Brain pericyte (primary cell): Measurements from ENCODE around the gene DLL1.

Experiments
- DNase-seq: peaks from one replicate; pipeline ENCODE4 v3.0.0-alpha.2; 2012; ENCODE audit warnings: low read depth, low spot score

Gene DLL1

DNA sequence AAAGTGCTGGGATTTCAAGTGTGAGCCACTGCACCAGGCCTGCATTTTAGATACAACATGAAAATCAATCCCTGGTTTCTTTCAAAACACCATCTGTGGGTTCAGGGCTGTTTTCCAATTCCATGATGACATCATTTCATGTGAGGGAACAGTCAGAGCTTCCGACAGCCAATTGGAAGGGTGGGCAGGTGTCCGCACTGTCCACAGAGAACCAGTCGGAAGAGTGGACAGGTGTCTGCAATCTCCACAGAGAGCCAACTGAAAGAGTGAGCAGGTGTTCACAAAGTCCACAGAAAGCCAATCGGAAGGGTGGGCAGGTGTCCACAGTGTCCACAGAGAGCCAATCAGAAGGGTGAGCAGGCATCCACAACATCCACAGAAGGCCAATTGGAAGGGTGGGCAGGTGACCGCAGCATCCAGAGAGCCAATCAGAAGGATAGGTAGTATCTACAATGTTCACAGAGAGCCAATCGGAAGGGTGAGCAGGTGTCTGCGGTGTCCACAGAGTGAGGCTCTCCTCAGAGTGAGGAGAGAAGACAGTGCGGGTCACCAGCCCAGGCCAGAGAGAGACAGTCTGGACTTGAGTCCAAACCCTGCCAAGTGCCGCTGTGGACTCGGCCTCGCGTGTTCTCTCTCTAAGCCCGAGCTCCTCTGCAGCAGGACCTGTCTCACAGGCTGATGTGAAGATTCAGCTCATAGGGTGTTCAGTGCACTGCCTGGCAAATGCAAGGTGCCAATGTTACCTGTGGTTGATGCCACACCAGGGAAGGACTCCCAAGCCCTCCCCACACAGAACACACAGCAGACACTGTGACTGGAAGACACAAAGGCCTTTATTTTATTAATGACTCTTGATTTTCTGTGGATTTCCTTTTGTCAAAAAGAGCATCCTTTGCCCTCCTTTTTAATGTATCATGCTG, 57.3 kb downstream of the DLL1 start:
- DNase-seq, result no peak
